ENCODE data around the gene CSF3.
A peak's percentile ranks its signal among the peaks of the same experiment; 100 is the strongest.

The CSF3 gene

GRCh38 chr17:40063187-40063771 is 48.0 kb downstream of the CSF3 start:
- DNase-seq = no peak

DNA sequence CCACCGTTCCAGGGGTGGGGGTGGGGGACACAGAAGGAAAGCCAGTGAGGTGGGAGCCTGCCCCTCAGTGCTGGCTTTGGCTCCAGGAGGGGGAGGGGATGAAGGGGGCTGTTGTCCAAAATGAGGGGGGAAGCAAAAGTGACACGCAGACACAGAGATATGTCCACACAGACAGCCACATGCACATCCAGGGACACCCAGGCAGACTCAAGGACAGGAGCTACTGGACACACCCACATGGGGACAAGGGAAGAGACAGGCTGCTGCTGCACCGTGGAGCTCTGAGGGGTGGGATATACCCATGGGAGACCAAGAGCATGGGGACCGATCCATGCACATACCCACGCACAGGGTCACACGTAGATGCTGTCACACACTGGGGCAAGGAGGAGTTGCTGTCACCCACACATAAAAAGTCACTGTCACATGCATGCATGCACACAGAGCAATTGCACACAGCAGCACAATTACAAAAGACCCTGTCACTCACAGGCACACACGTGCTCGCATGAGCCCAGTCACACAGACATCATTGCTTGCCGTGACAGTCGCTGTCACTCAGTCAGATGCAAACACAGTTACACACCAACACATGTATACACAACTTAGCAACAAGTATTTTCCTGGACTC is 48.8 kb downstream of the CSF3 start:
- DNase-seq = peak; percentile 33

DNA sequence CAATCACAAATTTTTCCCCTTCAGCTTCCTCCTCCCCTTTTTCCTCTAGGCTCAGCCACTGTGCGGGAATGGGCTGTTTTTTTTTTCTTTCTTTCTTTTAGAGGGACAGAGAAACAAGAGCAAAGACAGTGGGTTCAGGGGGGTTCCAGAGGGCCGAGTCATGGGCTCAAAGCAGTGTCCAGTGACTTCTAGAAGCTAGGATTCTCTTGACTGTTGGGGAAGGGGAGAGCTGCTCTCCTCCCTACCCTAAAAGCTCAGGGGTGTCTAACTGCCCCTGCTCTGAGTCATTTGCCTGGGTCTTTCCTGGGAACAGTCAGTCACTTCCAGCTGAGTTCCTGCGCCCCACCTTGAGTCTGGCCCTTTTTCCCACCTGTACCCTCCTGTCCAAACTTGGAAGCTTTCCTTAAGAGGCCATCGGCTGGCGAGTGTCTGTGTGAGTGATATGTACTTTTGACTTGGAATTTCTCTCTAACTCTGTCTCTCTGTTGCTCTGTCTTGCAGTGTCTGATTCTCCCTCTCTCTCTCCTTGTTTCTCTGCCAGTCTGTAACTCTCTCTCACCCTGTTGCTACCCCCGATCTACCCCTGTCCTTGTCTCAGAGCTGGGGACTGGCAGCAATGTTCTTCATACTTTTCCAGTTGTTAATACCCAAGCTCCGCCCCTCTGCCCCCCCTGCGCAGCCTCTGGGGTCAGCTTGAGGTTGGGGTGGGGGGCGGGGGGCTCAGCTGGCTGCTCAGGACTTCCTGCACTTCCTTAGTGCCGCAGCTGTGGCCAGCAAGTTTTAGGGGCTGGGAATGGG is 49.9 kb downstream of the CSF3 start:
- no peak for DNase-seq

DNA sequence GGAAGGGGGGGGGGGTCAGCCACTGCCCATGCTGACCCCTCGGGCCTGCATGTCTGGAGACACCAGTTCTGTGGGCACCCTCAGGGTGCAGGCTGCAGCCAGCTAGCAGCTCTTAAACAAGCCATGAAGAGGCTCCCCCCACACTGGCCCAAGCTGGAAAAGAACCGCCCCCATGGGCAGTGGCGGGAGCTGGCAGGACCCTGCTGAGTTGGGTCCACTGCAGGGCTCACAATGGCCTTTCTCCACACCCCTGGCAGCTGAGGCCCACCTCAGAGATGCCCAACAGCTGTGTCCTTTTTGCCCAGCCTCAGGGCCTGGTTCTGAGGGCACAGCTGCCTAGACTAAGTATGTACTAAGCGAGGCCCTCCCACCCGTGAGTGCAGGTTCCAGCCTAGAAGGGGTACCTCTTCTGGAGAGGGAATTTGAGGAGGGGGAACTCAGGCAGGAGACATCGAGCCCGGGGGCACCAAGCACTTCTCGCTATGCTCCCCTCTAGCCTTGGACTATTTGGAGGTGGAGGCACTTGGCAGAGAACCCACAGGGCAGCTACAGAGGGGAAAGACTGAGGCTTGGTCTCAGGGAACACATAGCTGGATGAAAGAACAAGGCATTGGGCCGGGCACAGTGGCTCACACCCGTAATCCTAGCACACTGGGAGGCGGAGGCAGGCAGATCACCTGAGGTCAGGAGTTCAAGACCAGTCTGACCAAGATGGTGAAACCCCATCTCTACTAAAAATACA is 50.7 kb downstream of the CSF3 start:
- DNase-seq = no peak
